Measurements from ENCODE around the gene NDRG4. TPM values are rescaled to one million over a fixed set of nuclear protein-coding genes. Genes with fewer than 3 reads are reported as not detected.

The NDRG4 gene
- polyA plus RNA-seq, 1 of the 3 experiments (the other 2 are of a cell fraction), result 52.0 TPM

GRCh38 chr16:58472827-58473226 is 27.1 kb upstream of the NDRG4 start:
- CTCF ChIA-PET, result interaction anchor here (1.1 to 6.8 kb wide), 6 partner anchors 8 to 283 kb away, joined by 3 to 34 read pairs (median 4); no protein-coding TSS in a partner anchor
- Histone ChIP-seq H3K9me3 (no peaks in the 10 kb centered on the region), H2AFZ (ENCODE audit: low read depth) (no peak overlapping the region), H3K79me2 (ENCODE audit: insufficient read depth) (no peaks in the 10 kb centered on the region), H4K20me1 (ENCODE audit: insufficient read depth) (no peaks in the 10 kb centered on the region), H3K36me3 (replicated peaks in 1 of 2; ENCODE audit: control insufficient read depth in 1 of 2, insufficient read depth in 2 of 2, low read length in 1 of 2) (no peaks in the 10 kb centered on the region), H3K4me1 (ENCODE audit: control insufficient read depth in 1 of 2, insufficient read depth in 2 of 2, low read depth in 1 of 2, low read length in 1 of 2) (no peaks in the 10 kb centered on the region; a peak in 1 of 4 replicates), H3K9ac (no peak overlapping the region), H3K4me3 (ENCODE audit: low read depth in 2 of 2, low read length in 1 of 2) (no peak overlapping the region), H3F3A (replicated peaks; ENCODE audit: insufficient read depth) (peaks cover 3% of the 10 kb centered on the region), H3K27me3 (ENCODE audit: insufficient read depth) (no peaks in the 10 kb centered on the region; the same call in 1 of the 2 replicates), H3K9me2 (no peaks in the 10 kb centered on the region), H3K27ac (ENCODE audit: low read depth in 2 of 2, low read length in 1 of 2) (no peak overlapping the region), H3K4me2 (no peak overlapping the region)
- POLR2A ChIA-PET, result no interaction called here
- WGBS (ENCODE audit: low lambda C conversion rate), result 82% methylated on average over 3 of the region's 3 CpGs
- TF ChIP-seq IRF3 (IDR thresholded peaks at IDR 0.05; ENCODE audit: low read depth, low read length), result no peak
- TF ChIP-seq TCF12 (IDR thresholded peaks at IDR 0.05), result no peak
- no peak for TF ChIP-seq JUND (IDR thresholded peaks at IDR 0.05)
- TF ChIP-seq FOXM1 (IDR thresholded peaks at IDR 0.05; ENCODE audit: low read depth), result no peak
- TF ChIP-seq CTCF (IDR thresholded peaks at IDR 0.05), result no peak
- no peak for TF ChIP-seq EP300 (IDR thresholded peaks at IDR 0.05; ENCODE audit: borderline replicate concordance in 1 of 2, low read depth in 1 of 2, low read length in 1 of 2)
- TF ChIP-seq, protein P1, sequence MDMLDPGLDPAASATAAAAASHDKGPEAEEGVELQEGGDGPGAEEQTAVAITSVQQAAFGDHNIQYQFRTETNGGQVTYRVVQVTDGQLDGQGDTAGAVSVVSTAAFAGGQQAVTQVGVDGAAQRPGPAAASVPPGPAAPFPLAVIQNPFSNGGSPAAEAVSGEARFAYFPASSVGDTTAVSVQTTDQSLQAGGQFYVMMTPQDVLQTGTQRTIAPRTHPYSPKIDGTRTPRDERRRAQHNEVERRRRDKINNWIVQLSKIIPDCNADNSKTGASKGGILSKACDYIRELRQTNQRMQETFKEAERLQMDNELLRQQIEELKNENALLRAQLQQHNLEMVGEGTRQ (IDR thresholded peaks at IDR 0.05; ENCODE audit: borderline replicate concordance, low read depth, low read length), result no peak
- TF ChIP-seq TEAD4 (IDR thresholded peaks at IDR 0.05; ENCODE audit: borderline replicate concordance, insufficient read depth), result no peak
- no peak for TF ChIP-seq ZBTB33 (IDR thresholded peaks at IDR 0.05; ENCODE audit: borderline replicate concordance, low read depth)
- TF ChIP-seq RAD21 (IDR thresholded peaks at IDR 0.05; ENCODE audit: low read length), result no peak
- no peak for TF ChIP-seq SMC3 (IDR thresholded peaks at IDR 0.05; ENCODE audit: low read depth, low read length)
- TF ChIP-seq MEF2A (IDR thresholded peaks at IDR 0.05; ENCODE audit: borderline replicate concordance, low read depth), result no peak
- no peak for TF ChIP-seq EZH2phosphoT487 (IDR thresholded peaks at IDR 0.05; ENCODE audit: borderline replicate concordance, low read depth)
- no peak for TF ChIP-seq TAF1 (IDR thresholded peaks at IDR 0.05; ENCODE audit: borderline replicate concordance, low read depth, low read length)
- TF ChIP-seq, protein P2, sequence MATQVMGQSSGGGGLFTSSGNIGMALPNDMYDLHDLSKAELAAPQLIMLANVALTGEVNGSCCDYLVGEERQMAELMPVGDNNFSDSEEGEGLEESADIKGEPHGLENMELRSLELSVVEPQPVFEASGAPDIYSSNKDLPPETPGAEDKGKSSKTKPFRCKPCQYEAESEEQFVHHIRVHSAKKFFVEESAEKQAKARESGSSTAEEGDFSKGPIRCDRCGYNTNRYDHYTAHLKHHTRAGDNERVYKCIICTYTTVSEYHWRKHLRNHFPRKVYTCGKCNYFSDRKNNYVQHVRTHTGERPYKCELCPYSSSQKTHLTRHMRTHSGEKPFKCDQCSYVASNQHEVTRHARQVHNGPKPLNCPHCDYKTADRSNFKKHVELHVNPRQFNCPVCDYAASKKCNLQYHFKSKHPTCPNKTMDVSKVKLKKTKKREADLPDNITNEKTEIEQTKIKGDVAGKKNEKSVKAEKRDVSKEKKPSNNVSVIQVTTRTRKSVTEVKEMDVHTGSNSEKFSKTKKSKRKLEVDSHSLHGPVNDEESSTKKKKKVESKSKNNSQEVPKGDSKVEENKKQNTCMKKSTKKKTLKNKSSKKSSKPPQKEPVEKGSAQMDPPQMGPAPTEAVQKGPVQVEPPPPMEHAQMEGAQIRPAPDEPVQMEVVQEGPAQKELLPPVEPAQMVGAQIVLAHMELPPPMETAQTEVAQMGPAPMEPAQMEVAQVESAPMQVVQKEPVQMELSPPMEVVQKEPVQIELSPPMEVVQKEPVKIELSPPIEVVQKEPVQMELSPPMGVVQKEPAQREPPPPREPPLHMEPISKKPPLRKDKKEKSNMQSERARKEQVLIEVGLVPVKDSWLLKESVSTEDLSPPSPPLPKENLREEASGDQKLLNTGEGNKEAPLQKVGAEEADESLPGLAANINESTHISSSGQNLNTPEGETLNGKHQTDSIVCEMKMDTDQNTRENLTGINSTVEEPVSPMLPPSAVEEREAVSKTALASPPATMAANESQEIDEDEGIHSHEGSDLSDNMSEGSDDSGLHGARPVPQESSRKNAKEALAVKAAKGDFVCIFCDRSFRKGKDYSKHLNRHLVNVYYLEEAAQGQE (IDR thresholded peaks at IDR 0.05; ENCODE audit: low read depth, low read length), result no peak
- no peak for DNase-seq

Measured in SK-N-SH (cell line).